Stimulated activated CD8-positive, alpha-beta memory T cell treated with anti-CD3 and anti-CD28 coated beads, Interleukin-4, amount 100 ng/mL, for 24 hours (primary cell): ENCODE measurements around the gene MAP4K2.

Source experiments
- DNase-seq: peaks from one replicate; pipeline ENCODE4 v3.0.0-alpha.2; 2020; ENCODE audit warnings: low read depth

Gene MAP4K2

GRCh38 chr11:64791781-64792291 is 11.2 kb downstream of the MAP4K2 start:
- DNase-seq: no peak

DNA sequence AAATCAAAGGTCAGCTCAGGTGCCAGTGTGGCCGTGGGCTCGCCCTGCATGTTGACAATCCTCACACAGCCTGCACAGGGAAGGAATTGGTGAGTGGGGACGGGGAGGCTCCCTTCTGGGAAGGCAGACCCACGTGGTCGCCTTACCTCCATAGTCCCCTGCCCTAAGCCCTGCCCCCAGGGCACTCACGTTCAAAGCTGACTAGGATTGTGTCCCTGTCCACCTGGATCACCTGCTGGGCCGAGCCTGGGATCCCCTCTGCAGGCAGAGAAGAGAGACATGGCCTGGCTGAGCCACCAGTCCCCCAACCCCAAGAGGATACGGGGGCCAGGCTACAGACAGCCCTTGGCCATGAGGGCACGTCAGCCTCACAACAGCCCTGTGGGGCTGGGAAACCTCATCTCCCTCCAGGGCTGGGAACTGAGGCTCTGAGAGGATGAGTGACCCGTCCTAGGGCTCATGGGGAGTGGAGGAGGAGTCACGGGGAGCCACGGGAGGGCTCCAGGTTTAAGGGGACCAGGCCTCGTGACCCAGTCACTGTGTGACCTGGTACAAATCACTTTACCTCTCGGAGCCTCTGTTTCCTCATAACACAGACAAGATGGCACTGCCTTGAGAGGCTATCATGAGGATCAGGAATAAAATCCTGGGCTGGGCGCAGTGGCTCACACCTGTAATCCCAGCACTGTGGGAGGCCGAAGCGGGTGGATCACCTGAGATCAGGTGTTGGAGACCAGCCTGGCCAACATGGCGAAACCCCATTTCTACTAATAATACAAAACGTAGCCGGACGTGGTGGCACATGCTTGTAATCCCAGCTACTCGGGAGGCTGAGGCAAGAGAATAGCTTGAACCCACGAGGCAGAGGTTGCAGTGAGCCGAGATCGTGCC is 12.6 kb downstream of the MAP4K2 start:
- DNase-seq: no peak

DNA sequence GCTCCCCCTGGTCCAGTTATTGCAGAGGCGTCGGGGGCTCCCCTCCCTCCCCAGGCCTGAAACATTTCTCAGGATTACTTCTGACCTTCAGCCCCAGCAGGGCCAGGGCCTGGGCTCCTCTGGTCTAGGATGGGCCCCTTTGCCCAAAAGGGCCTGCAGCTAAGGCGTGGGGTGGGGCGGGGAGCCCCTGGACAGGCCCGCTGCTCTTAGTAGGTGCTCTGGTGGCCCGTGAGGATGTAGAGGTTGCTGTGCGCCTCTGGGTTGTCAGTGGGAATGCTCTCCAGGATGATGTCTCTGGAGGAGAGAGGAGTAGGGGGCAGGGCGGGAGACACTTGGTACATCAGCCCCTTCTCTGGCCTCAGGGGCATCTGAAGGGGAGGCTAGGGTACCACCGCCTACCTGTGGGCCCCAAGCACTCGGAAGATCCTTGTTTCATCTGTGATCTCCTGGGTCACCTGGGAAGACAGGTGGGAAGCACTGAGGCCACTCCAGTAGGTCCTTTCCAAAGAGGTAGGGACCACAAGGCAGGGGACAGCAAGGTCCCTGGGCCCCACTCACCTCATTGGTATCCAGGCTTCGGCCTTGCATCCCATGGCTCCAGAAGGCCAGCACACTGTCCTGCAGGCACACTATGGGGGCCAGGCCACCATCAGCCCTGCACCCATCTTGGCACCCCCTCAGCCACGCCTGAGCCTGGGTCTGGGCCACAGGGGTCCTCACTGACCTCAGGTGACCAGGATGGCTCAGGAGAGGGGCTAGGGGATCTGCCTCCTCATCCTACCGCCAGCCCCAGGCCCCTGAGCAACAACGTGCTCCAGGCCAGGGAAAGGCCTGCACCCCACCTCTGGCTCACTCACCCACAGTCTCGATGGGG is 13.4 kb downstream of the MAP4K2 start:
- no peak for DNase-seq

- no peak for DNase-seq
Measured at GRCh38 chr11:64788321-64789215, 14.4 kb downstream of the MAP4K2 start.

DNA sequence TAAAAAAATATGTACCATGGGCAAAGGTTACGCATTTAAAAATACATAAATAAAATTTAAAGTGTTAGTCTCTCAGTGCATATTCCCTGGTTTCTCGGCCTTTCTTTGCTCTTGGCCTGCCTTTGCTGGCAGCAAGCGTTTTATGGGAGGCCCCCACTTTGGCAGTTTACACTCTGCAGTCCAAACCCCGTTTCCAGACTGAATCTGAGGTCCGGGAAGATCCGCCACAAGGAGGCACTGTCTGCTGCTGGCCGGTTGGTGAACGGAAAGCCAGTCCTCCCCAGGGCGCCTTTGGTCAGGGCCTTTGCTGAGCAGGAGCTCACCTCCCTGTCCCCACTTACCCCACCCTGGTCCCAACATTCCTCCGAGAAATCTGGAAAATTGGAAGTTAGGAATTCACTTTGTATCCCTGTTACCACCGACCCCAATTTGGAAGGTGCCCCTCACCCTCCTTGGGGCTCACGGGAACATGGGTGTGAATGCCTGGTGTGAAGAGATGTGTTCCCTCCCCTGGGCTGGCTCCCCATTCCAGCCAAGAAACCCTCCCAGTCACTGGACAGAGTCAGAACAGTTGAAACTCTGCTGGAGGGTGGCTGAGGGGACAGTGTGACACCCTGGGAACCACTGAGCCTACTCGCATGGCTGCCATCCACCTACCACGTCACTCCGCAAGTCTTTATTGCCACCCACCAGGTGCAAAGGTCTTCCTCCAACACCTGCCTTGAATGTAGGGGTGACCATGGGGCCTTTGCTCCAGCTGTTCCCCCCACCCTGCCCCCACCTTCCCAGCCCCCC is 15.3 kb downstream of the MAP4K2 start:
- DNase-seq: peak; percentile 37

DNA sequence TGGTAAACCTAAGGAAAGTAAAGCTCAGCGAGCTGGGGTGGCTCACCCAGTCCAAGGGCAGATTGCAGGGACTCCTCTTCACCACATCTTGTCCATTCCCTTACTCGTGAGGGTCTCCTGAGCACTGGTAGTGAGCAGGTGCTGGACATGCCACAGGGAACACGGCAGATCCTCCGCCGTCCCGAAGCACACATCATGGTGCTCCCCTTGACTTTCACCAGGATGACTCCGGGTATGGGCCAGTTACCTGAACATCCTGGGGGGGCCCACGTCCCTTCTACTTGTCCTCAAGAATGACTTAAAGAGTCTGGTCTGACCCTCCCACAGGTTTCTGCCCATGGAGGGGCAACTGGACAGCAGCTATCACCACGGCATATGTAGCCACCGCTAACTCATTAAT is 16.7 kb downstream of the MAP4K2 start:
- DNase-seq: no peak

GRCh38 chr11:64784813-64785581 is 18.0 kb downstream of the MAP4K2 start:
- no peak for DNase-seq

GRCh38 chr11:64778473-64779298 is 24.3 kb downstream of the MAP4K2 start, which contains the start of gene SF1:
SF1 (minus strand) TSS chr11:64778542; CDS start chr11:64778392, 150 bp downstream.
- peak; percentile 96 for DNase-seq

DNA sequence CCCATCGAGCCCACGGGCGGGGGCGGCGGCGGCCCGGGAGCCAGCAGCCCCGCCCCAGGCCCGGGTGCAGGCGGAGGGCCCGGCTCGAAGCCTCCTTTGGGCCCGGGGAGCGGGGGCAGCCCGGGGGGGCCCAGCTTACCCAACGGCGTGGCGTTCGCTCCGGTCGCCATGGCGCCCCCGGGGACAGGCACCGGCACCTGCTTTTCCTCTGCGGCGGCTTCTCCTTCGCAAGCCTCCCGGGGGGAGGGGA is 24.9 kb downstream of the MAP4K2 start:
- DNase-seq: no peak

DNA sequence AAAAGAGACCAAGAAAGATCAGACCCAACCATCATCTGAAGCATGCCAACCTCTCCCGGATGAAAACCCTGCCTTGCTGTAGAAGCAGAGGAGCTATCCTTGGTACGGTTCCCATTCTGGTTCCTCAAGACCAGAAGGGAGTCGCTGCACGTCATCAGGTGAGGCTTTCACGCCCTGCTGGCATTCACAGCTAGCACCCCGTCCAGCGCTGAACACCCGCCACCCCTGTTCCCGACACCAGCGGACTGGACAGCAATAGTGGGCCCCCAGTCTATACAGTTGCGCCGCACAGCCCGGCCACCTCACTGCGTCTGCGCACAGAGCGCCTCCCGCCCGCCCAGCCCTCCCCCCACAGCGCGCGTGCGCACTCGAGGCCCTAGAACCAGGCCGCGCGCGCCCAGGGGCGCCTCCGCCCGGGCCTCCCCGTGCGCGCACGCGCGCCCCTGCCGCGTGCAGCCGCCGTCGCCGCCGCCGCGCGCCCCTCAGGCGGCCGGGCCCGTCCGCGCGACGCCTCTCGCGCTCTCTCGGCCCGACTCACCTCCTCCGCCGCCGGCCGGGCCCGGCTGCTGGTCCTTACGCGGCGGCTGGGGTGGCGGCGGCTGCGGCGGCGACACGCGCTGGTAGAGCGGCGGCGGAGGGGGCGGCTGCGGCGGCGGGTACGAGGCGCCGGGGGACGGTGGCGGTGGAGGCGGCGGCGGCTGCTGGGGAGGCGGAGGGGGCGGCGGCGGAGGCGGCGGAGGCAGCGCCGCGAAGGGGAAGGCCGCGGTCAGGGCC is 25.4 kb downstream of the MAP4K2 start:
- DNase-seq: peak; percentile 75

DNA sequence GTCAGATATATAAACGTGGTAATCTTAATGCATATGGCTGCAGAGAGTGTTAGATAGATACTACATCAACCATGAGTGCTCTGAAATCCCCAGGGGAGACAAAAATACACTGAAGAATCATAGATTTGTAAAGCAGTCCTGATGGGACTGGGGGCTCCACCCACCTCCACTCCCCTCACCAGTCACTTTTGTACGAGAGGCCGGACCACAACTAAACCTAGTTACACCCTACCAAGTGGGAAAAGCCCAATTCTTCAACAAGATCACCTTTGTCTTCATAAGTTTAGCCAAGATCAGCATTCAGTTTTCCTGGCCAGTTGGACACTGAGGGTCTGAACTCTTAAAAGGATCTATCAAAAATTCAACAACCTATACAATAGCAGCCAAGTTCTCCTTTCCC is 26.1 kb downstream of the MAP4K2 start:
- DNase-seq: no peak

DNA sequence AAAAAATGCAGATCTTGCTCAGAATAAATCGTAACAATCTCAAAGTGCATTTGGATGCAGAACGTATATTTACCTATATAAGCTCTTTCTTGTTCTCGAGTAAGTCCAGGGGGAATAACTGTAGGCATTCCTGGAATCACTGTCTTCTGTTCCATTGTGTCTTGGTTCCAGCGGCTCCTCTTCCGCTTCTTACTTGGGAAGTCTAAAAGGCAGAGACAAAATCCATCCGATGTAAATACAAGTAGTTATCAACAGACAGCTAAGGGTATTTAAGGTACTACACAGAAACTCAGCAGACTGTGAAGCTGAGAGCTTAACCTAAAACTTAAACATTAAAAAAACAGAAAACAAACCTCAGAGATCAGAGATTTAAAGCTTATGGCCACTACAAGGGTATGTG is 26.6 kb downstream of the MAP4K2 start:
- no peak for DNase-seq

DNA sequence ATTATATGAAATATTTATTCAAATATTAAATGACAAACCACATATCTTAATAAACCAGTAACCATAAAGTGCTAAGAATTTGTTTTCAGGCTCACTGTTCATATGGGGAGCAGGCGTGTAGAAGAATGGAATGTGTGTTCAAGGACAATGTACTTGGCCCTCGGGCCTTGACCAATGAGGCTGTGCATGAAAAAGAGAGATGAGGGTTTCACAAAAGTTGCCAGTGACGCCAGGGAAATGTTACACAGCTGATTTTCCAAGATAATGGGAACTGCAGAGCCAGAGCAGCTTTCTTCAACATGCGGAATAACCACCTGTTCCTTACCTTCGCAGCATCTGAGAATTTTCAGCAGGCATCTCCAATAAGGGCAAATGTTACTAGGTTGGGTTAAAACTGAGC is 28.9 kb downstream of the MAP4K2 start:
- no peak for DNase-seq

- no peak for DNase-seq
Measured at GRCh38 chr11:64772303-64773018, 30.6 kb downstream of the MAP4K2 start.

DNA sequence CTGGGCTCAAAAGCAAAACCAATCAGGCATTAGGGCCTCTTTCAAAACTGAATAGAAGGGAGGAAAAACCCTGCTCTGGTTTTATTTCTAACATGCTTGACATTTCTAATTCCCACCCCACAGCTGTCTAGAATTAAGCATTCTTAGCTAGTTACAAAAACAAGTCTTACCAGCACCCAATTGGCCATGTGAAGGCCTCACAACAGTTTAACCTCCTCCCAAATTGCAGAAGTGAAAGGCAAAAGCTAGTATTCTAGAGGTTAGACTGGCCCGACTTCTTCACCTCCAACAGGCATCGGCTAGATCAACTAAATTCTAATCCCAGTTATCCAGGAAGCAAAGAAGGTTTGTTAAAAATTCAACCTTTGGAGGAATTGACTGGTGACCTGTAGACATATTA is 31.2 kb downstream of the MAP4K2 start:
- no peak for DNase-seq

DNA sequence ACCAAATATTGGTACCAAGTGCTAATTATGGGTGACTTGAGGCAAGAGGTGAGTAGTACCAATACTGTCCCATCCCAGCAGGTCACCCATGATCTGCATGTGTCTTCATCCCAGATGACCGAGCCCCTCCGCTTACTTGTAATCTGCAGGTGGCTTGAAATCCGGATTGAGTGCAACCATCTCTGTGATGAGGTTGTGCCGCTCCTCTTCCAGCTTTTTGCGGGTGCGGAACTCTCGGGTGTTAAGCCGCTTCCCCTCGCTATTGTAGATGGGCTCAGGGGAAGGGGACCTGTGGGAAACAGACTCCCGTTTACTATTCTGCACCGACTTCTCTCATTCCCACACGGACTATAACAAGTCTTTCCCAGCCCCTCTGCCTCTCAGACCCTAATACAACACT is 32.9 kb downstream of the MAP4K2 start:
- DNase-seq: no peak

GRCh38 chr11:64769283-64769682 is 33.7 kb downstream of the MAP4K2 start:
- no peak for DNase-seq

DNA sequence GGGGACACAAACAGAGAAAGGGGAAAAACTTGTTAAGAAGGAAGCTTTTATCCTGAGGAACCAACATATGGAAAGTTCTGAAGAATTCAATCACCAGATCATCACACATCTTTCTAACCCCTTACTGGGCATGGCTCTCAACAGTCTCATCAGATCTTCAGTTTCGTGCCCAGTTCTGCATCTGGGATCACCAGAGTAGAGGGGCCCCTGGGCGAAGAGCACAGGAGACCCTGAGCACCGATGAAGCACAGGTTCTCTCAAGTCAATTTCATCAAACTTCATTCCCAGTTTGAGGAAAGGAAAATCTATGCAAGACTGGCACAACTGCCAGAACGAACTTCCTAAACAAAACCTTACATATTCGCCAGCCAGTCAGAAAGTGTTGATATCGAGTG is 34.7 kb downstream of the MAP4K2 start:
- no peak for DNase-seq
